ENCODE data around the gene LAMTOR4. TPM values are rescaled to one million over a fixed set of nuclear protein-coding genes. Genes with fewer than 3 reads are reported as not detected.

The LAMTOR4 gene
- total and polyA plus RNA-seq, 2 of the 13 experiments (the other 11 are each of a cell fraction or from before 2014, with no cell fraction given) = 115 to 118 TPM

DNA sequence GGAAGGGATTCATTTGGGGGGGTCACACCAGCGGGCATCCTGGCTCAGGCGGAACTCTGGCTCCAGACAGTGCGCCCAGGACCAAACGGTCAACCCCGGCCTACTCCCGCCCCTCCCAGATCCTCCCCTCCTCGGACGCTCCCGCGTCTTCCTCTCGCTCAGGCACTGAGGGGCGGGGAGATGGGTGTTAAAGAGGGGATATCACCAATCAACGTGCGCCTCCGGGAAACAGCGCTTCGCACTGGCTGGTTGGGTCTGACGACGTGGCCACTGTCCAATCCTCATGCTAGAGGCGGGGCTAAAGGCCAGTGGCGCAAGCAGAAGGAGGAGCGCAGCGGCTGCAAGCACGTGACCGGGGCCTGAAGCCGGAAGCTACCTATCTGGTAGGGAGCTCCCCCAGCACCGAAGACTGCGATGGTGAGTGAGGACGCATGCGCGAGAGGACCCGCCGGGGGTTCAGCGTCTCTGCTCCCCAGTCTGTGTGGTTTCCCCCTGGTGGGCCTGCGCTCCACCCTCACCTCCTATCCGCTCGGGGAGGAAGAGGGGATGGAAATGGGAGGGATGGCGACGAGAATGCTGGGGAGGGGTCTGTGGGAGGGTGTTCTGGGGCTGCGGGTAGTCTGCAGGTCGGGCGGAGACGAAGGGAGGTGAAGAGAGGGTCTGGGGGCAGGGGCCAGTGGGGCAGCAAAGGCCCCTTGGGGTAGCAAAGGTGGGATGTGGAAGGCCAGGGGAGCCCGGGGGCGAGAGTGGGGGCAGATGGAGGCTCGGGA is at the start of gene LAMTOR4 (continued):
- TF ChIP-seq EHMT2 (IDR thresholded peaks at IDR 0.05; ENCODE audit: borderline replicate concordance, low read depth, low read length) = no peak
- TF ChIP-seq REXO4 (CRISPR knock-in tag; IDR thresholded peaks at IDR 0.05; ENCODE audit: borderline replicate concordance) = no peak
- TF ChIP-seq, protein P1, sequence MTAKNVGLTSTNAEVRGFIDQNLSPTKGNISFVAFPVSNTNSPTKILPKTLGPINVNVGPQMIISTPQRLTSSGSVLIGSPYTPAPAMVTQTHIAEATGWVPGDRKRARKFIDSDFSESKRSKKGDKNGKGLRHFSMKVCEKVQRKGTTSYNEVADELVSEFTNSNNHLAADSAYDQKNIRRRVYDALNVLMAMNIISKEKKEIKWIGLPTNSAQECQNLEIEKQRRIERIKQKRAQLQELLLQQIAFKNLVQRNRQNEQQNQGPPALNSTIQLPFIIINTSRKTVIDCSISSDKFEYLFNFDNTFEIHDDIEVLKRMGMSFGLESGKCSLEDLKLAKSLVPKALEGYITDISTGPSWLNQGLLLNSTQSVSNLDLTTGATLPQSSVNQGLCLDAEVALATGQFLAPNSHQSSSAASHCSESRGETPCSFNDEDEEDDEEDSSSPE (CRISPR knock-in tag; IDR thresholded peaks at IDR 0.05) = peak; percentile 92
- no peak for TF ChIP-seq ZNF709 (CRISPR knock-in tag; IDR thresholded peaks at IDR 0.05)
- TF ChIP-seq RNF2 (conservative IDR thresholded peaks at IDR 0.05; ENCODE audit: low read depth) = no peak; the same call in 1 of the 2 replicates
- TF ChIP-seq TAF15 (IDR thresholded peaks at IDR 0.05; ENCODE audit: low read depth, low read length, poor library complexity, severe bottlenecking) = no peak
- TF ChIP-seq SMARCE1 (IDR thresholded peaks at IDR 0.05; ENCODE audit: borderline replicate concordance) = no peak
- TF ChIP-seq ATF7-NPFF (CRISPR knock-in tag; IDR thresholded peaks at IDR 0.05; ENCODE audit: low read depth) = no peak
- TF ChIP-seq GLI4 (CRISPR knock-in tag; IDR thresholded peaks at IDR 0.05; ENCODE audit: borderline replicate concordance) = peak; percentile 60; the same call in 1 of the 2 replicates
- no peak for TF ChIP-seq ZNF713 (CRISPR knock-in tag; IDR thresholded peaks at IDR 0.05)
- peak; percentile 83 for TF ChIP-seq CREB1 (IDR thresholded peaks at IDR 0.05)
- TF ChIP-seq CREB1 (CRISPR knock-in tag; IDR thresholded peaks at IDR 0.05) = peak; percentile 89
- TF ChIP-seq PRDM4 (CRISPR knock-in tag; IDR thresholded peaks at IDR 0.05; ENCODE audit: borderline replicate concordance) = no peak
- TF ChIP-seq, protein P2, sequence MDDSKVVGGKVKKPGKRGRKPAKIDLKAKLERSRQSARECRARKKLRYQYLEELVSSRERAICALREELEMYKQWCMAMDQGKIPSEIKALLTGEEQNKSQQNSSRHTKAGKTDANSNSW (CRISPR knock-in tag; IDR thresholded peaks at IDR 0.05; ENCODE audit: borderline replicate concordance) = no peak
- TF ChIP-seq ARID4A (CRISPR knock-in tag; IDR thresholded peaks at IDR 0.05; ENCODE audit: borderline replicate concordance) = peak; percentile 72
- no peak for TF ChIP-seq ZIK1 (CRISPR knock-in tag; IDR thresholded peaks at IDR 0.05; ENCODE audit: borderline replicate concordance, low read depth)
- TF ChIP-seq ZNF773 (CRISPR knock-in tag; IDR thresholded peaks at IDR 0.05; ENCODE audit: borderline replicate concordance) = no peak
- TF ChIP-seq ZNF564 (CRISPR knock-in tag; IDR thresholded peaks at IDR 0.05) = no peak
- no peak for TF ChIP-seq PLRG1 (conservative IDR thresholded peaks at IDR 0.05)
- TF ChIP-seq RARG (CRISPR knock-in tag; IDR thresholded peaks at IDR 0.05; ENCODE audit: low read depth) = no peak
- TF ChIP-seq YY1 (IDR thresholded peaks at IDR 0.05; ENCODE audit: insufficient read depth, insufficient replicate concordance, low read depth, low read length) = peak; percentile 5
- TF ChIP-seq RXRB (CRISPR knock-in tag; IDR thresholded peaks at IDR 0.05; ENCODE audit: borderline replicate concordance) = peak; percentile 53; the same call in 1 of the 2 replicates
